Nephron (organoid): ENCODE results near the gene LRSAM1.

Experiments
- H3K27ac Mint-ChIP-seq, 3 experiments: 2 replicates each; pipeline ENCODE4 v1.8.0; 2020; ENCODE audit warnings: mixed read lengths in 3 of 3, mild to moderate bottlenecking in 2 of 3, moderate library complexity in 1 of 3
- H3K27me3 Mint-ChIP-seq: 2 replicates; pipeline ENCODE4 v1.8.0; 2021; ENCODE audit warnings: low read depth, mild to moderate bottlenecking, moderate library complexity, mixed read lengths
- H3K36me3 Mint-ChIP-seq: 2 replicates; pipeline ENCODE4 v1.8.0; 2020; ENCODE audit warnings: low read depth, mixed read lengths
- H3K4me1 Mint-ChIP-seq: 2 replicates; pipeline ENCODE4 v1.8.0; 2020; ENCODE audit warnings: mixed read lengths
- H3K4me3 Mint-ChIP-seq, 3 experiments: 2 replicates each; pipeline ENCODE4 v1.8.0; 2020; ENCODE audit warnings: mild to moderate bottlenecking in 3 of 3, mixed read lengths in 3 of 3, moderate library complexity in 2 of 3
- H3K9me3 Mint-ChIP-seq: 2 replicates; pipeline ENCODE4 v1.8.0; 2020; ENCODE audit warnings: mixed read lengths
- CTCF ChIP-seq, 3 experiments: fragments of 200-600 bp; sonication (generic); IDR thresholded peaks; one replicate each; pipeline ENCODE4 v1.5.0; 2021; ENCODE audit warnings: antibody characterized with exemption in 3 of 3; ENCODE audit not compliant: unreplicated experiment in 3 of 3

The LRSAM1 gene

GRCh38 chr9:127535396-127535795, 84.1 kb downstream of the LRSAM1 start:
- Mint-ChIP-seq H3K27me3 (no peaks in the 10 kb centered on the region), H3K4me3 (no peak overlapping the region), H3K9me3 (no peaks in the 10 kb centered on the region), H3K4me1 (peaks cover 18% of the 10 kb centered on the region), H3K27ac (peak overlapping the region in 1 of 3 experiments; percentile 35), H3K36me3 (peaks cover 2% of the 10 kb centered on the region)
- TF ChIP-seq CTCF (IDR thresholded peaks at IDR 0.05; ENCODE audit: unreplicated experiment in 3 of 3): no peak

- Mint-ChIP-seq H3K36me3 (no peaks in the 10 kb centered on the region), H3K4me3 (no peak overlapping the region), H3K27me3 (no peaks in the 10 kb centered on the region), H3K9me3 (no peaks in the 10 kb centered on the region), H3K27ac (peak overlapping the region in 1 of 3 experiments; percentile 35), H3K4me1 (peaks cover 18% of the 10 kb centered on the region)
- TF ChIP-seq CTCF (IDR thresholded peaks at IDR 0.05; ENCODE audit: unreplicated experiment in 3 of 3): no peak
These were observed 84.5 kb downstream of the LRSAM1 start for GRCh38 chr9:127535834-127536233.

DNA sequence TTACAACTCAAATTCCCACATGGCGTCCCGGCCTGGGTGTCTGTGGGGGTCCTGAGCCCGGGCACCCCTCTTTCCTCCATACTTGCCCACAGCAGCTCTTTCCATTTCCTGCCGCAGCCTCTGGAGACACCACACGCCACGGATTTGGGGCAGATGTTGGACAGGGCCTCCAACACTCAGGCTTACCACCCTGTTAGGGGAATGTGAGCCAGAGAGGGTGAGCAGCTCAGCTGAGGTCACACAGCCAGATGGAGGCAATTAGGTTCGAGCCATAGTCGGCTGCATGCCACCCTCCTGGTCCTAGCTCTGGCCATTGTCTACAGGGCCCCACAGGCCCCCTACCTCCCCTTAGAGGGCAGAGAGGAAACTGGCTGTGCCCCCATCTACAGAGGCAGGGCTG, 85.2 kb downstream of the LRSAM1 start:
- Mint-ChIP-seq H3K4me1 (peaks cover 18% of the 10 kb centered on the region), H3K4me3 (no peak overlapping the region), H3K36me3 (no peaks in the 10 kb centered on the region), H3K27ac (no peak overlapping the region), H3K27me3 (no peaks in the 10 kb centered on the region), H3K9me3 (no peaks in the 10 kb centered on the region)
- TF ChIP-seq CTCF (IDR thresholded peaks at IDR 0.05; ENCODE audit: unreplicated experiment in 3 of 3): no peak

- no peaks in the 10 kb centered on the region for H3K27me3 Mint-ChIP-seq
- H3K9me3 Mint-ChIP-seq: no peaks in the 10 kb centered on the region
- H3K4me1 Mint-ChIP-seq: peaks cover 18% of the 10 kb centered on the region
- peak overlapping the region in 2 of 3 experiments; percentile 70 to 85 for H3K27ac Mint-ChIP-seq
- H3K36me3 Mint-ChIP-seq: no peaks in the 10 kb centered on the region
- TF ChIP-seq CTCF (IDR thresholded peaks at IDR 0.05; ENCODE audit: unreplicated experiment in 3 of 3): no peak
- H3K4me3 Mint-ChIP-seq: no peak overlapping the region
These were observed 85.7 kb downstream of the LRSAM1 start for GRCh38 chr9:127537014-127537413.

DNA sequence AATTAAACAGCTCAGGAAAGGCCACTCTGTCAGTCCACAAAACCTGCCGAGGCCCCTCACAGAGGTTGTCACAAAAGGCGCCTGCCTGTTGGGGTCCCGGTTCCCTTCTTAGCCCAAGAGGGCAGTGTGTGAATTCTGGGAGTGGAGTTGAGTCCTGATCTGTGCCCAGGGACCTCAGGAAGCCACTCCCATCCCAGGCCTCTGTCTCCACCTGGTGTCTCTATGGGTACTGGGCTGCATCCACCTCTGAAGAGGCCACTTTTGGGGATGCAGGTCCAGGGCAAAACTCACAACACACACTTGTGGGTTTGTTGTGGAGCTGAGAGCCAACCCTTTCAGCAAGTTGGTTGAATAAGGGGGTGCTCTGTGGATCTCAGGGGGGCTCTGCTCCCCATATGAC, 86.5 kb downstream of the LRSAM1 start:
- Mint-ChIP-seq H3K27ac (peak overlapping the region in 1 of 3 experiments; percentile 85), H3K27me3 (no peaks in the 10 kb centered on the region), H3K36me3 (no peaks in the 10 kb centered on the region), H3K4me1 (peaks cover 18% of the 10 kb centered on the region), H3K9me3 (no peaks in the 10 kb centered on the region), H3K4me3 (no peak overlapping the region)
- TF ChIP-seq CTCF (IDR thresholded peaks at IDR 0.05; ENCODE audit: unreplicated experiment in 3 of 3): no peak

GRCh38 chr9:127538849-127539258, 87.5 kb downstream of the LRSAM1 start:
- Mint-ChIP-seq H3K36me3 (no peaks in the 10 kb centered on the region), H3K27me3 (no peaks in the 10 kb centered on the region), H3K4me3 (no peak overlapping the region), H3K4me1 (peaks cover 24% of the 10 kb centered on the region), H3K9me3 (no peaks in the 10 kb centered on the region), H3K27ac (peak overlapping the region; percentile 61 to 81 (median 80))
- no peak for TF ChIP-seq CTCF (IDR thresholded peaks at IDR 0.05; ENCODE audit: unreplicated experiment in 3 of 3)
